Lower lobe of right lung (tissue), 2 donors: ENCODE measurements around the gene TOP2A. TPM values are rescaled to one million over a fixed set of nuclear protein-coding genes. Genes with fewer than 3 reads are reported as not detected.

Experiments
- ATAC-seq, 2 donors: fragments of 200-7000 bp; cut with Tn5 transposase; one replicate each; pipeline ENCODE4 v1.9.1; 2020 to 2022; ENCODE audit warnings: mild to moderate bottlenecking in 2 of 2, moderate library complexity in 2 of 2
- DNase-seq: peaks from one replicate; pipeline ENCODE4 v3.0.0-alpha.2; 2020
- H3K27ac ChIP-seq: fragments of 200-600 bp; one replicate; pipeline ENCODE4 v1.8.0; 2022
- H3K27me3 ChIP-seq: fragments of 200-600 bp; one replicate; pipeline ENCODE4 v1.8.0; 2022; ENCODE audit warnings: low read depth
- H3K36me3 ChIP-seq: fragments of 200-600 bp; one replicate; pipeline ENCODE4 v1.8.0; 2022; ENCODE audit warnings: mild to moderate bottlenecking
- H3K4me1 ChIP-seq: fragments of 200-600 bp; one replicate; pipeline ENCODE4 v1.8.0; 2022
- H3K4me3 ChIP-seq: fragments of 200-600 bp; one replicate; pipeline ENCODE4 v1.8.0; 2022; ENCODE audit warnings: mild to moderate bottlenecking
- H3K9me3 ChIP-seq: fragments of 200-600 bp; one replicate; pipeline ENCODE4 v1.8.0; 2022
- intact Hi-C: fragments of 100-400 bp; cut with DNase I; formaldehyde crosslinking; loops from one replicate; pipeline ENCODE4 v1.11.0; 2022
- long read RNA-seq: library from polyadenylated mRNA; unstranded; transcript quantifications from one replicate; pipeline ENCODE4 v2.0.0, GENCODE V29; 2021
- total RNA-seq: library from RNA; stranded (reverse); fragmentation: NEBNext Ultra II Directional; extraction: Animal tissue kit (Norgen Biotek cat#: 25700); gene quantifications from one replicate; pipeline ENCODE4 v1.2.1, GENCODE V29; 2021
- TF ChIP-seq, protein P1 (sequence below): fragments of 200-600 bp; IDR thresholded peaks from one replicate; pipeline ENCODE4 v1.8.0; 2022; ENCODE audit warnings: antibody characterized with exemption, mild to moderate bottlenecking
- donor health status: DM: no; HTN: yes; CAD: no; lungs with severe emphysema.

The TOP2A gene, protein sequence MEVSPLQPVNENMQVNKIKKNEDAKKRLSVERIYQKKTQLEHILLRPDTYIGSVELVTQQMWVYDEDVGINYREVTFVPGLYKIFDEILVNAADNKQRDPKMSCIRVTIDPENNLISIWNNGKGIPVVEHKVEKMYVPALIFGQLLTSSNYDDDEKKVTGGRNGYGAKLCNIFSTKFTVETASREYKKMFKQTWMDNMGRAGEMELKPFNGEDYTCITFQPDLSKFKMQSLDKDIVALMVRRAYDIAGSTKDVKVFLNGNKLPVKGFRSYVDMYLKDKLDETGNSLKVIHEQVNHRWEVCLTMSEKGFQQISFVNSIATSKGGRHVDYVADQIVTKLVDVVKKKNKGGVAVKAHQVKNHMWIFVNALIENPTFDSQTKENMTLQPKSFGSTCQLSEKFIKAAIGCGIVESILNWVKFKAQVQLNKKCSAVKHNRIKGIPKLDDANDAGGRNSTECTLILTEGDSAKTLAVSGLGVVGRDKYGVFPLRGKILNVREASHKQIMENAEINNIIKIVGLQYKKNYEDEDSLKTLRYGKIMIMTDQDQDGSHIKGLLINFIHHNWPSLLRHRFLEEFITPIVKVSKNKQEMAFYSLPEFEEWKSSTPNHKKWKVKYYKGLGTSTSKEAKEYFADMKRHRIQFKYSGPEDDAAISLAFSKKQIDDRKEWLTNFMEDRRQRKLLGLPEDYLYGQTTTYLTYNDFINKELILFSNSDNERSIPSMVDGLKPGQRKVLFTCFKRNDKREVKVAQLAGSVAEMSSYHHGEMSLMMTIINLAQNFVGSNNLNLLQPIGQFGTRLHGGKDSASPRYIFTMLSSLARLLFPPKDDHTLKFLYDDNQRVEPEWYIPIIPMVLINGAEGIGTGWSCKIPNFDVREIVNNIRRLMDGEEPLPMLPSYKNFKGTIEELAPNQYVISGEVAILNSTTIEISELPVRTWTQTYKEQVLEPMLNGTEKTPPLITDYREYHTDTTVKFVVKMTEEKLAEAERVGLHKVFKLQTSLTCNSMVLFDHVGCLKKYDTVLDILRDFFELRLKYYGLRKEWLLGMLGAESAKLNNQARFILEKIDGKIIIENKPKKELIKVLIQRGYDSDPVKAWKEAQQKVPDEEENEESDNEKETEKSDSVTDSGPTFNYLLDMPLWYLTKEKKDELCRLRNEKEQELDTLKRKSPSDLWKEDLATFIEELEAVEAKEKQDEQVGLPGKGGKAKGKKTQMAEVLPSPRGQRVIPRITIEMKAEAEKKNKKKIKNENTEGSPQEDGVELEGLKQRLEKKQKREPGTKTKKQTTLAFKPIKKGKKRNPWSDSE (N-terminal part only)
- total RNA-seq, result 6.7 TPM
- long read RNA-seq, partial matches to known transcripts, result 5 of 5 reads
- long read RNA-seq, other reads (novel, unspliced or antisense), result 0 of 5 reads

DNA sequence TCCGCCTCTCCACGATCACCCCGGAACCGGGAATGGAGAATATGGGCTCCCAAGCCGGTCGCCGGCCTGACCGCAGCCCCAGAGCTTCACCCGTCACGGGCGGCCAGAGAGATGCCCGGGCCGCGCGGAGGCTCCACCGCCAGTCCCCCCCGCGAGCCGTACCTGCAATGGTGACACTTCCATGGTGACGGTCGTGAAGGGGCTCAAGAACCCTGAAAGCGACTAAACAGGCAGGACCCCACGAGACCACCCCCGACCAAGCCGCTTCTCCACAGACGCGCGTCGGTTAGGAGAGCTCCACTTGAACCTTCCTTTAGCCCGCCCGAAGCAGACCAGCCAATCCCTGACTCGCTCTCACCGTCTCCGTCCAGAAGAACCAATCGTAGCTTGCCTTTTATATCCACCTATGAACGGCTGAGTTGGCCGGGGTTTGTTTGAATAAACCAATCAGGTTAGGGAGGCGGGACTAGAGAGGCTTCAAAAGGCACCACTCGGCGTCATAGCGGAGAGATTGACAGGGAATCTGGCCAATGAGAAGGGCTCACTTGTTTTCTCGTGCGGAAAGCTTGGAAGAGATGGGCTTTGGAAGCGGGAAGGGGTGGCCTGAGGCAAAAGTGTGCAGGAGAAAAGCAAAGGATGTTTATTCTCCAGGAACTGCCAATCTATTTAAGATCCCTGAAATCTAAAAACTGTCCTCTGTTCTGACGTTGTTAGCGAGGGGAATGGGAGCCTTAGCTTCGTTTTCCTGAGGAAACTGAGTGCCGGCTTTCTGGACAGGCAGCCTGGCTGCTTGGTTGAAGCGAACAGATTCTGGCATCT is at the start of gene TOP2A:
Gene TOP2A, minus strand, starts transcription at position 288 of the 819 bp plus-strand sequence. Its CDS starts 105 bp downstream, at position 183.
- ATAC-seq, result peak; percentile 99
- intact Hi-C loops, result loop anchor here (10.0 kb wide), 1 partner anchor 113 kb away; the partner anchor contains the start of gene RARA

GRCh38 chr17:40467281-40467867 is 49.7 kb upstream of the TOP2A start:
- no peak overlapping the region for H3K27ac ChIP-seq
- TF ChIP-seq, protein P1, sequence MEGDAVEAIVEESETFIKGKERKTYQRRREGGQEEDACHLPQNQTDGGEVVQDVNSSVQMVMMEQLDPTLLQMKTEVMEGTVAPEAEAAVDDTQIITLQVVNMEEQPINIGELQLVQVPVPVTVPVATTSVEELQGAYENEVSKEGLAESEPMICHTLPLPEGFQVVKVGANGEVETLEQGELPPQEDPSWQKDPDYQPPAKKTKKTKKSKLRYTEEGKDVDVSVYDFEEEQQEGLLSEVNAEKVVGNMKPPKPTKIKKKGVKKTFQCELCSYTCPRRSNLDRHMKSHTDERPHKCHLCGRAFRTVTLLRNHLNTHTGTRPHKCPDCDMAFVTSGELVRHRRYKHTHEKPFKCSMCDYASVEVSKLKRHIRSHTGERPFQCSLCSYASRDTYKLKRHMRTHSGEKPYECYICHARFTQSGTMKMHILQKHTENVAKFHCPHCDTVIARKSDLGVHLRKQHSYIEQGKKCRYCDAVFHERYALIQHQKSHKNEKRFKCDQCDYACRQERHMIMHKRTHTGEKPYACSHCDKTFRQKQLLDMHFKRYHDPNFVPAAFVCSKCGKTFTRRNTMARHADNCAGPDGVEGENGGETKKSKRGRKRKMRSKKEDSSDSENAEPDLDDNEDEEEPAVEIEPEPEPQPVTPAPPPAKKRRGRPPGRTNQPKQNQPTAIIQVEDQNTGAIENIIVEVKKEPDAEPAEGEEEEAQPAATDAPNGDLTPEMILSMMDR, result no peak
- ATAC-seq (no peak), DNase-seq (no peak)
- H3K36me3 ChIP-seq, result no peaks in the 10 kb centered on the region
- H3K27me3 ChIP-seq, result no peaks in the 10 kb centered on the region
- H3K4me3 ChIP-seq, result no peak overlapping the region
- H3K9me3 ChIP-seq, result no peaks in the 10 kb centered on the region
- intact Hi-C loops, result no loop called here
- peaks cover 8% of the 10 kb centered on the region for H3K4me1 ChIP-seq

More for the DNA sequence above, at the start of gene TOP2A:
- Histone ChIP-seq H3K4me1 (peaks cover 29% of the 10 kb centered on the region), H3K9me3 (no peaks in the 10 kb centered on the region), H3K27ac (peak within 1 kb of the TSS; percentile 41), H3K27me3 (no peaks in the 10 kb centered on the region), H3K36me3 (no peaks in the 10 kb centered on the region), H3K4me3 (peak within 1 kb of the TSS; percentile 64)
- DNase-seq, result peak; percentile 89
- TF ChIP-seq, protein P1, result no peak

- no peak for ATAC-seq
- no peak overlapping the region for H3K4me3 ChIP-seq
- H3K9me3 ChIP-seq, result no peaks in the 10 kb centered on the region
- TF ChIP-seq, protein P1, result no peak
- intact Hi-C loops, result no loop called here
- H3K27ac ChIP-seq, result no peak overlapping the region
- no peaks in the 10 kb centered on the region for H3K27me3 ChIP-seq
- H3K36me3 ChIP-seq, result no peaks in the 10 kb centered on the region
- no peak for DNase-seq
- peaks cover 17% of the 10 kb centered on the region for H3K4me1 ChIP-seq
These were observed 48.7 kb upstream of the TOP2A start for GRCh38 chr17:40466298-40466971.

- Histone ChIP-seq H3K27ac (no peak overlapping the region), H3K36me3 (no peaks in the 10 kb centered on the region), H3K4me3 (no peak overlapping the region), H3K4me1 (peaks cover 26% of the 10 kb centered on the region), H3K27me3 (no peaks in the 10 kb centered on the region), H3K9me3 (no peaks in the 10 kb centered on the region)
- ATAC-seq (no peak), DNase-seq (no peak)
- intact Hi-C loops, result no loop called here
- TF ChIP-seq, protein P1, result no peak
These were observed 46.7 kb upstream of the TOP2A start for GRCh38 chr17:40464392-40464855.
